Keratinocyte (primary cell): ENCODE results near the gene ROPN1B.
"Not testable (repeated sequence)": the region's sequence is repeated elsewhere in the genome, so short reads cannot be mapped to it uniquely, and the experiment has no call there.

Source experiments
- CTCF ChIP-seq, 3 experiments: IDR thresholded peaks in 1 of 3; conservative IDR thresholded peaks in 1 of 3; optimal IDR thresholded peaks in 1 of 3; 2 replicates in 2 of 3; 3 replicates in 1 of 3; pipeline versions ENCODE3 to v1.5.1; 2011; ENCODE audit warnings: low read length in 3 of 3, mild to moderate bottlenecking in 3 of 3, moderate library complexity in 2 of 3, control low read depth in 1 of 3, inconsistent platforms in 1 of 3; ENCODE audit not compliant: insufficient read depth in 2 of 3; ENCODE audit errors: extremely low read depth in 1 of 3
- EZH2 ChIP-seq: IDR thresholded peaks from one replicate; pipeline ENCODE4 v1.6.1; 2012; ENCODE audit warnings: inconsistent platforms, mild to moderate bottlenecking, low read length, moderate library complexity

GRCh38 chr3:125975245-125976002 is 6.4 kb downstream of the ROPN1B start:
- TF ChIP-seq CTCF (optimal IDR thresholded peaks at IDR 0.05 in 1 of 3, IDR thresholded peaks at IDR 0.05 in 1 of 3, conservative IDR thresholded peaks at IDR 0.05 in 1 of 3; ENCODE audit: extremely low read depth in 1 of 3, insufficient read depth in 2 of 3, low read length in 3 of 3); EZH2: not testable (repeated sequence)
